Hematopoietic multipotent progenitor cell (in vitro differentiated cells): ENCODE results near the gene ZNF507. TPM values are rescaled to one million over a fixed set of nuclear protein-coding genes. Genes with fewer than 3 reads are reported as not detected.

Experiments
- DNase-seq, 3 donors: peaks; one replicate each; pipeline ENCODE4 v3.0.0-alpha.2; 2011 to 2015; ENCODE audit warnings: low read depth in 2 of 3, low spot score in 2 of 3
- total RNA-seq: library from RNA; depleted of rRNA; stranded (reverse); fragments of >200 nt; gene quantifications from one replicate; pipeline ENCODE4 v1.2.3, GENCODE V29; 2012

The ZNF507 gene
- 5.9 TPM for total RNA-seq

GRCh38 chr19:32345261-32346207 lies at the start of gene ZNF507:
ZNF507 (plus strand) TSS chr19:32345610; CDS start chr19:32352831, 7,221 bp downstream.
- peak; percentile 54 to 86 (median 81) for DNase-seq

GRCh38 chr19:32296694-32297093 lies 48.7 kb upstream of the ZNF507 start:
- no peak for DNase-seq

- no peak for DNase-seq
Measured at GRCh38 chr19:32302778-32303177, 42.6 kb upstream of the ZNF507 start.

DNA sequence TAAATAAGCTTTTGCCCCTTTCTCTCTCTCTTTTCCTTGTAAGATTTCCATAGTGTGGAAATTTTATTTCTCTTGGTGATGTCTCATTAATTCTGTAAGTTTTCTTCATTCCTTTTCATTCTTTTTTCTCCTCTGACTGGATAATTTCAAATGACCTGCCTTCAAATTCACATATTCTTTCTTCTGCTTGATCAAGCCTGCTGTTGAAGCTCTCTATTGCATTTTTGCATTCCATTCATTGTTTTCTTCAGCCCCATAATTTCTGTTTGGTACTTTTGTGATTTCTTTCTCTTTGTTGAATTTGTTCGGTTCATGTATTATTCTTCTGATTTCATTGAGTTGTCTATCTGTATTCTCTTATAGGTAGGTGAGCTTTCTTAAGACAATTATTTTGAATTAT lies 42.2 kb upstream of the ZNF507 start:
- no peak for DNase-seq

DNA sequence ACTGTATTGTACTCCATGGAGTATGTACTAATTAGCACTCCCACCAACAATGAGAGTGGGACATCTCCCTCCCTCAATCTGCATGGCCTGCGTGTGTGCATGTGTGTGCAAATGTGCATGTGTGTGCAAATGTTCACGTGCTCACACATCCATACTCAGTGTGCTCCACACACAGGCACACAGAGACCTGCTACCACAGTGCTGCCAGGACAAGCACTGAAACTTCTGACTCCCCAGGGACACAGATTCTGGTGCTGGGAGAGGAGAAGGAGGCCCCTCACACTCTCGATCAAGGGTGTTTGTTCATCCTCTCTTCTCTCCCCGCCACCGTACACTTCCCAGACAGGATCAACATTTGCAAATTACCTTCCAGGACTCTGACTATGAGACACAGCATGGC lies 37.8 kb upstream of the ZNF507 start:
- no peak for DNase-seq

GRCh38 chr19:32308431-32309077 lies 36.9 kb upstream of the ZNF507 start:
- no peak for DNase-seq

GRCh38 chr19:32309711-32310390 lies 35.6 kb upstream of the ZNF507 start:
- no peak for DNase-seq

- no peak for DNase-seq
Measured at GRCh38 chr19:32311371-32311770, 34.0 kb upstream of the ZNF507 start.

DNA sequence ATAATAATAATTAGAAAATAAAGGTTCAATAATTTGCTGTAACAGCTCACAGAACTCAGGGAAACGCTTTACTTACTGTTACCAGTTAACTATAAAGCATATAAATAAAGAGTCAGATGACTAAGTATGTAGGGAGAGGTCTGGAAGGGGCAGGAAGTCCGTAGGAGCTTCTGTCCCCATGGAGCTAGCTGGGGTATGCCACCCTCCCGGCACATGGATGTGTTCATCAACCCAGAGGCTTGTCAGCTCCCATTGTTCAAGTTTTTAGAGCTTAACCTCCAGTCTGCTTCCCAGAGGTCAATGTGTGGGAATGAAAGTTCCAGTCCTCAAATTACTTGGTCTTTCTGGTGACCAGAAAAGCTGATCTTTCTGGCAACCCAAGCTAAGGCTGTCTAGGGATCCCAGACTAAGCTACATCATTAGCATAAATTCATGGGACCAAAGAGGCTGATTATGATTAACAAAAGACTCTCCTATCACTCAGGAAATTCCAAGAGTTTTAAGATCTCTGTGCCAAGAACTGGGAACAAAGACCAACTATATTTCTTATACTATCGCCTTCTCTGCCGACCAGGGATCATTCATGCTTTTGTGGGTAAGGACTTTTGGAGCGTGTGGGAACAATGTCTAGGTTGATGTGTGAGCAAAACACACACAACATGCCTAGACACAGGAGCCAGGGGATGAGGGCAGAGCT lies 31.7 kb upstream of the ZNF507 start:
- no peak for DNase-seq

- DNase-seq: no peak
Measured at GRCh38 chr19:32316034-32316433, 29.4 kb upstream of the ZNF507 start.

- no peak for DNase-seq
Measured at GRCh38 chr19:32317086-32317485, 28.3 kb upstream of the ZNF507 start.

DNA sequence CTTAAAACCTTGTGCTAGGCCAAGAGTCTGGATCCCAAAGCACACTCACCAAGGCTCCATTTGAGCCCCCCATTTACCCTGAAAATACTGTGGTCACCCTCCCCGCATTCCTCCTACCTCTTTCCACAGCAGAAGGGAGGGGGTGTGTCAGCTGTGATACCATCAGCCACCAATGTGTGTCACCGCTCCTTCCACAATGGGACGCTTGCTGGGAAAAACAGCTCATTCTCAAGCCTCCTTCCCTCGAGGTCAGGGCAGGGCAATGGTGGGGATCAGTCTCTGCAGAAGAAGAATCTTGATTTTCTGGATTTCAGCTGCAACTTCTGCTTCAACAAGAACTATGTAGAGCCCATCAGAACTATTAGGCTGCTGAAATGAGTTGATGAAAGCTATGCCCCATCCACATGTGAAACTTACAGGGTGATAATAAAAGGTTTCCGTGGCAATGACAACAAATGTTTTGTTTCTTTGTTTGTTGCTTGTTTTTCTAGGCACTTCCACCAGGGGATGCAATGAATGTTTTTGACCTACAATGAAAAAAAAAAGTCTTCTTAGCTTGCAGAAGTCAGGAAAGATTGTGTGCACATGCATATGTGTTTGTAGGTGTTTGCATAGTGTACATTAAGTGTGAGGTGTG lies 26.4 kb upstream of the ZNF507 start:
- peak in 2 of 3 donors; percentile 9 to 31 for DNase-seq

DNA sequence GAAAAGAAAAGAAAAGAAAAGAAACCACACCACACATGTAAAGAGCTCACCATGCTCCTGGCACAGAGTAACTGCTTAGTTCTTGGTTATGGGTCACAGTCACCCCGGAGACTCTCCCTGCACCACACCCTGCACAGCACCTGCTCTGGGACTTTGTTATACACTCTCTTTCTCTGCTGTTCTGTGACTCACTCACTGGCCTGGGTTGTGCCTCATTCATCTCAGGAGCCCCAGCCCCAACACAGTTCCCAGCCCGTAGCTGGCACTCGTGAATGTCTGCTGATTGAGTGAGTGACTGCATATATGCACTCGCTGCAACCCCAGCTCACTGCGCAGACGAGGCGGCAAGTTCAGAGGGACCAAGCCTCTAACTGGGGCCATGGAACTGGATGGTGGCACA lies 22.9 kb upstream of the ZNF507 start:
- no peak for DNase-seq

DNA sequence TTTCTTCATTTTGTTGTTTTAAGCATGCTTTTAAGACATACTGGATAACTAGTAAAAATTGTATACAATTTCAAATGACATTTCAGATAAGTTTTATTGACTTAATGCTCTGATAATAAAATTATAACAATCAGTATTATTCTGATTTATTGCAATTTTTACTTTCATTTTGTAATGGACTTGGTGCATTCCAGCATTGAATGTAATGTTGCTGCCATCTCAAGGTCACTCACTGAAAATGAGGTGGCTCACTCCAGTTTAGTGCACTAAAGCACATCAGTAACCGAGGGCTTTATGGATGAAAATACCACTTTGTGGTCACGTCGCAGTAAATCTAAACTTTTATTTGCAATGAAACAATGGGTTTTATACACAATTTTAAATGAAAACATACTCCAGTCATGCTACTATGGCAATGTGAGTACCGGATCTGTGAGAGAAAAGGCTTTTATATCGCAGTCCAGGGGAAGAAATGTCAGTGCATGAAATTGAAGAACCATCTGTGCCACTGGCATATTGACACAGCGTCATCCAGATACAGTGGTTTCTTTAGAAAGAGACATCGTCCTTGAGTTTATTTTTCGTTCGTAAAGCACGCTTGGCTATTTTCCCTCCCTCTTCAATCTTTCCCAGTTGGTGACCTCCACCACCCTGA lies 20.7 kb upstream of the ZNF507 start:
- no peak for DNase-seq

DNA sequence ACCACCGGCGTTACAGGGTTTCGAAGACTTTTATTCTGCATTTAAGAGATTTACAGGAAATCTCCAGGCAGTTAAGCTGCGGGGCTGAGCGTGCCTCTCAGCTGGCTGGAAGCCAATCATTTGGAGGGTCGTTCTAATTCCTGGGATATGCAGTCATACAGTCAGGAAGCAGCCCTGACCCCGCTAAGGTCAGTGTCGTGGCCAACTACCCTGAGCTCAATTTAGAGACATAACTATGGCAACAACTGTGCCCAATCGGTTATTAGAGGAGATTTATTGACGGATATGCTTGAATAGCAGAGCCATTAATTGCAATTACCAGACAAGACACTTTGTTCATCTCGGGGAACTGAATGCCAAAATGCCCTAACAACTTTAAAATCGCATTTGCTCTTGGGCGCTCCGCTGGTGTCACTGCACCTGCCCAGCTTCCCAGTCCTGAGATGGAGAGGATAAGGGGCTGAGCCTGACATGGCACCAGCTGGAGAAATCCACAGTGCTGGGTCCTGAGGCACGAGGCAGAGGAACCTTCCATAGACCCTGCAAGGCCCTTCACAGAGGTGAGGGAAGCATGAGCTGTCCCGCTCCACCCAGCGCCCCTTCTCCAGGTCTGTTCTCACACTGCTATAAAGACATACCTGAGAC lies 15.1 kb upstream of the ZNF507 start:
- no peak for DNase-seq

- no peak for DNase-seq
Measured at GRCh38 chr19:32333227-32333626, 12.2 kb upstream of the ZNF507 start.

GRCh38 chr19:32336259-32337083 lies 8.9 kb upstream of the ZNF507 start:
- DNase-seq: no peak

- DNase-seq: no peak
Measured at GRCh38 chr19:32337084-32337808, 8.2 kb upstream of the ZNF507 start.
